GM19043 (cell line): ENCODE measurements around the gene ABCC1.
"Not testable (repeated sequence)": the region's sequence is repeated elsewhere in the genome, so short reads cannot be mapped to it uniquely, and the experiment has no call there.

Experiments used
- ATAC-seq: cut with Tn5 transposase; IDR thresholded peaks from one replicate; pipeline ENCODE4 v1.9.1; 2021; ENCODE audit warnings: low read depth; ENCODE audit not compliant: unreplicated experiment

The ABCC1 gene

GRCh38 chr16:16102738-16103137 is 153.3 kb downstream of the ABCC1 start:
- no peak for ATAC-seq

GRCh38 chr16:16104132-16104803 is 154.9 kb downstream of the ABCC1 start:
- not testable (repeated sequence) for ATAC-seq

- not testable (repeated sequence) for ATAC-seq
These were observed 155.4 kb downstream of the ABCC1 start for GRCh38 chr16:16104804-16105141.

GRCh38 chr16:16105646-16106045 is 156.2 kb downstream of the ABCC1 start:
- ATAC-seq, result no peak

GRCh38 chr16:16106466-16106865 is 157.1 kb downstream of the ABCC1 start:
- no peak for ATAC-seq

GRCh38 chr16:16107839-16108238 is 158.4 kb downstream of the ABCC1 start:
- no peak for ATAC-seq

GRCh38 chr16:16108759-16109158 is 159.3 kb downstream of the ABCC1 start:
- ATAC-seq, result no peak

GRCh38 chr16:16109453-16110110 is 160.2 kb downstream of the ABCC1 start:
- no peak for ATAC-seq

- no peak for ATAC-seq
These were observed 160.7 kb downstream of the ABCC1 start for GRCh38 chr16:16110111-16110490.

- ATAC-seq, result no peak
These were observed 162.2 kb downstream of the ABCC1 start for GRCh38 chr16:16111639-16112038.

- no peak for ATAC-seq
These were observed 163.1 kb downstream of the ABCC1 start for GRCh38 chr16:16112450-16113053.

- no peak for ATAC-seq
These were observed 163.7 kb downstream of the ABCC1 start for GRCh38 chr16:16113076-16113475.

- no peak for ATAC-seq
These were observed 167.4 kb downstream of the ABCC1 start for GRCh38 chr16:16116841-16117240.

GRCh38 chr16:16118337-16118736 is 168.9 kb downstream of the ABCC1 start:
- ATAC-seq, result no peak

- ATAC-seq, result no peak
These were observed 170.6 kb downstream of the ABCC1 start for GRCh38 chr16:16120044-16120381.

- no peak for ATAC-seq
These were observed 171.2 kb downstream of the ABCC1 start for GRCh38 chr16:16120382-16121184.

- no peak for ATAC-seq
These were observed 171.8 kb downstream of the ABCC1 start for GRCh38 chr16:16121185-16121727.

GRCh38 chr16:16122264-16122663 is 172.8 kb downstream of the ABCC1 start:
- ATAC-seq, result no peak

- ATAC-seq, result no peak
These were observed 175.0 kb downstream of the ABCC1 start for GRCh38 chr16:16124438-16124837.

GRCh38 chr16:16124974-16125373 is 175.6 kb downstream of the ABCC1 start:
- no peak for ATAC-seq

- ATAC-seq, result no peak
These were observed 177.5 kb downstream of the ABCC1 start for GRCh38 chr16:16126896-16127295.
